HG03095 (cell line): ENCODE data around the gene LNPK.
"Not testable (repeated sequence)": the region's sequence is repeated elsewhere in the genome, so short reads cannot be mapped to it uniquely, and the experiment has no call there.

Source experiments
- ATAC-seq: cut with Tn5 transposase; IDR thresholded peaks from one replicate; pipeline ENCODE4 v1.9.1; 2021; ENCODE audit warnings: moderate library complexity; ENCODE audit not compliant: unreplicated experiment

Gene LNPK

DNA sequence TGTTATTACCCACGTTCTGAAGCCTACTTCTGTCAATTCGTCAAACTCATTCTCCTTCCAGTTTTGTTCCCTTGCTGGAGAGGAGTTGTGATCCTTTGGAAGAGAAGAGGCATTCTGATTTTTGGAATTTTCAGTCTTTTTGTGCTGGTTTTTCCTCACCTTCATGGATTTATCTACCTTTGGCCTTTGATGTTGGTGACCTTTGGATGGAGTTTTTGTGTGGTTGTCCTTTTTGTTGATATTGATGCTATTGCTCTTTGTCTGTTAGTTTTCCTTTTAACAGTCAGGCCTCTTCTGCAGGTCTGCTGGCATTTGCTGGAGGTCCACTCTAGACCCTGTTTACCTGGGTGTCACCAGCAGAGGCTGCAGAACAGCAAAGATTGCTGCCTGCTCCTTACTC lies 88.8 kb downstream of the LNPK start:
- ATAC-seq: not testable (repeated sequence)

DNA sequence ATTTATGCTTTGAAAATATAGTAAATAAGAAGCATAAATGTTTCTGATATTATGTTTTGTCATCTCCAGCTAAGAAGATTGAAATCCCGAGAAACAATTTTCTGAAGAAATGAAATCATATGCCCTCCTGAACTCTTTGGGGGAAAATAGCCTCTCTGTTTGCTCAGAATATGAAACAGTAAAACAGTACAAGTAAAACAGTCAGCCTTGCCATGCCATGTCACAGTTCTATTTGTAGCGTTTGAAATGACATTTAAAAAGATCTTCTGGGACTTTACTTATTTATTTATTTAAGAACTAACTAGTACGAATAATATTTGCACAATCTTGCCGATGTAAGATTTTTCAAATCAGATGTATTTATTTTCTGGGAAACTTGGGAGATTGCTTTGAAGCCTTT lies 98.0 kb downstream of the LNPK start:
- no peak for ATAC-seq

DNA sequence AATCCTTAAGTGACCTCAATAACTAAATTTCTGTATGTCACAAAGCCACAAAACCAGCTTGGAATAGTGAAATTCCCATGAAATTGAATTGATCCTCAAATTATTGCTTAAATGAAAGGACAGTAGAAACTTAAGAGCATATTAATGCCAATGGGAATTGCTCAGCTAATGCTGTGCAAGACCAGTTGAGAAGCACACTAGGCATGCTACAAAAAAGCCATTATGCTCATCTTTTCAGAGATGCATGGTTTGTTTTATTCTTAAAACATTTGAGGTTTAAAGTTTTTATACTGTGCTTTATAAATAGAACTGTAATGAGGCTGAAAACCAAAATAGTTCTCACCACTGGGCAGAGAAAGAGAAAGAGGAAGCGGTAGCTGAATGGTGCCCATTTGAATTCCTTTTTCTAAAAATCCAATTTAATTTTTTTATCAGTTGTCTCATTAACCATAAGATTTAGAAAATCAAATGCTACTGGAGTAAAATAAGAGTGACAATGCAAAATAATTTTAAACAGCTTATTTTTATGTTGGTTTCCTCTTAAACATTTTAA lies 98.6 kb downstream of the LNPK start:
- no peak for ATAC-seq

DNA sequence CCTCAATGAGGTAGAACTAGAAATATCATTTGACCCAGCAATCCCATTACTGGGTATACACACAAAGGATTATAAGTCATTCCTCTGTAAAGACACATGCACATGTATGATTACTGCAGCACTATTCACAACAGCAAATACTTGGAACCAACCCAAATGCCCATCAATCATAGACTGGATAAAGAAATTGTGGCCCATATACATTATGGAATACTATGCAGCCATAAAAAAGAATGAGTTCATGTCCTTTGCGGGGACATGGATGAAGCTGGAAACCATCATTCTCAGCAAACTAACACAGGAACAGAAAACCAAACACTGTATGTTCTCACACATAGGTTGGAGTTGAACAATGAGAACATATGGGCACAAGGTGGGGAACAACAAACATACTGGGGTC lies 106.1 kb downstream of the LNPK start:
- ATAC-seq: not testable (repeated sequence)

DNA sequence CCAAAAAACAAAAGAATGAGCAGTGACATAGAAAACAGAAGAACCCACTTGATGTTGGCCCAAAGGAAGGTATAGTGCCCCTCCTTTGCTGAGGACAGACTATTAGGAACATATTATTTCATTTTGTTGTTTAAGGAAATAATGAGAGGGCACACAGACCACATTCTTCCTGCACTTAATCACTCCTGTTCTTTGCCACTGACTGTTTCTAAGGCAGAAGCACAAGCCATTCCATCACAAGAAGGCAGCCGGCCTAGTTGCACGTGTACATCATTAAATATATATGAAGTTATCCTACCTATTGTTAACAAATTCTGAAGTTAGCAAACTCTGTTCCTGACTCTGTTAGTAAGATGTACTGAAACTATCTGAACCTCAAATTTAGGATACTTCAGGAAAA lies 110.0 kb downstream of the LNPK start:
- no peak for ATAC-seq

DNA sequence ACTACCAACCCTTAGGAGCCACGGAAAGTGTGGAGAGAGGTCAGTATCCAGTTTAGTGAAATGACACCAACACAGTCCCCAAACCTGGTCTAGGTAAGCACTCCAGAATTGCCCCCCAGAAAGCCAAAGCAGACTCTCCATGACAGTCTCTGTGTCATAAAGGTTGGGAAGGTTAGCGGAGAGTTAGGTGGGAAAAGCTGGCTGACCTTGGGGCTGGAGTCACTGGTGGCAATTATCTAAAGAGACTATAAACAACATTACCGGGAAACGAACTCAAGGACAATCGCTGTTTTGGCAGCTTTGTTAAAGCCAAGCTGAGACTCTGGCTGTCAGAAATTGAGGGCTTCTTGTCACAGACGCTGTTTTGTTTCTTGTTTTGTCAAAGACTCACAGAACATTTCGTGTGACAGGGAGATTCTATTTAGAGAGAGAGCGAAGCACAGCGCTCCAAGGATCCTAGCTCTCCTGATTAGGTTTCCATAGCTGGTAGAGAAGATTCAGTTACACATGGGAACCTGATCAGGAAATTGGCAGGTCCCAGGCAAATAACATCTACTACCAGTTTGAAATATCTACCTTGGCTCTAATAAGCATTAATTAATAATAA lies 111.3 kb downstream of the LNPK start:
- no peak for ATAC-seq

DNA sequence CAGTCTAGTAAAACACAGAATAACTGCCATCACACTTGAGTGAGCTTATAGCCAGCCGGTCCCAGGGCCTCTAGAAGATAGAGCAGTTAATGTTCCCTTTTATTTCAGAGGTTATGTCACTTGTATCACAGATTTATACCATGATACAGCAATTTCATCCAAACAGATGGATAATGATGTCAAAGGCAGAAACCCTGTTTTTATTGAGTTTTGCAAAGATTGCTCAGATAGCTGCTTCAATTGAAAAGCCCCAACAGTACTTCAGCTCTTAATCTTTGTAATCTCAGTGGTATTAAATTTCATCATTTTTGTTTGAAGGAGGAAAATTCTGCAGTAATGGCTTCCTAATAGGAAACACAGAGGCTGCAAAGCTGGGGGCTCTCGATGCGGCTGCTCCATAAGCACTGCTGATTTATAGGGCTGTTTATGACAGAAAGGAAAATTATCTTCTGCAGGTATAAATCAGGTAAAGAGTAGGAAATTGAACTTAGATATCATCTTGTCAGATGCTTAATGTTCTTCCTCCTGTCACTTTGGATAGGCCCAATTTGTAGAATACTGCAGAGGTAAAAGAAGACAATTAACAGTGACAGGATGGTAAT lies 112.3 kb downstream of the LNPK start:
- ATAC-seq: no peak

DNA sequence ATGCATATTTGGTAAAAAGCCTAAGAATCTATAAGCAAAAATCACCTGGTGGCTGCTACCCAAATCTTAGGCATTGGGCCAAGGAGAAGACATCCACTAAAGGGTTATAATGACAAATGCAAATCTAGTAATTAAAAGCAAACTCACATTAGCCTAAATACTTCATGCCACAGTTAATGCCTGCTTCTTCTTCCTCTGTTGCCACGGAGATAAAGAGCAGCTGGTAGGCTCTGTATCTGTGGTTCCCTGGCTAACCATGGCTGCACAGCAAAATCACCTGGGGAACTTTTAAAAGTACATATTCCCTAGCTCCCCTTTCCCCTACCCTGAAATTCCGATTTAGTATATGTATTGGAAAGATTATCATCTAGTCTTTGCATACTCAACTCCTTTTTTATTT lies 114.3 kb downstream of the LNPK start:
- no peak for ATAC-seq

DNA sequence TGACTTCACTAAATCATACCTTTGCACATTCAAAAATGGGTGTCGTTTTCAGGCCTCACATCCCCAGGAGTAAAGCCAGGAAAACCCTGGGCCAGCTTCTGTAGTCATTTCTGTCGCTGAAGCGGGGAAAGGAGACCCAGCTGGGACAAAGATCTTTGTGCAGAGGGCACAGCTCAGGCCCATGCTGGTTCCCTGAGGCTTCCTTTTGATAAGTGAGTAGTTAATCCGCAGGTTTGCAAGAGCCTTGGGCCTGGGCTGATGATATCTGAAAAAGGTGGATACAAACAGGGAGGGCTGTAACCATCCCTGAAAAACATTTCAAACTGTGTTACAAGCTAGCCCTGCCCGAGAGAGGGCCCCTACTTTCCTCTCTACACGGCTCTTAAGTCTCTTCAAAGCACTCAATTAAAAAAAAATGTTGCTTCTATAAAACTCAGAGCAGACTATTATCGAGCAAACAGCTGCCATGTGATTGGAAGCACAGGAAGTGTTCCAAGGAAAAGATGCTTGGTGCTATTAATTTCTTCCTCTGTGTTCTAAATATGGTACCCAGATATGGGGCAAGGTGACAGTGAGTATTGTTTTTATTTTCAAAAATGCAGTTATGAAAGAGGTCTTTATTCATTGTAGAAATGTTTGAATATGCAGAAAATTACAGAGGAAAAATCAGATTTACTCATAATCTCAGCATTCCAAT lies 117.2 kb downstream of the LNPK start:
- no peak for ATAC-seq

DNA sequence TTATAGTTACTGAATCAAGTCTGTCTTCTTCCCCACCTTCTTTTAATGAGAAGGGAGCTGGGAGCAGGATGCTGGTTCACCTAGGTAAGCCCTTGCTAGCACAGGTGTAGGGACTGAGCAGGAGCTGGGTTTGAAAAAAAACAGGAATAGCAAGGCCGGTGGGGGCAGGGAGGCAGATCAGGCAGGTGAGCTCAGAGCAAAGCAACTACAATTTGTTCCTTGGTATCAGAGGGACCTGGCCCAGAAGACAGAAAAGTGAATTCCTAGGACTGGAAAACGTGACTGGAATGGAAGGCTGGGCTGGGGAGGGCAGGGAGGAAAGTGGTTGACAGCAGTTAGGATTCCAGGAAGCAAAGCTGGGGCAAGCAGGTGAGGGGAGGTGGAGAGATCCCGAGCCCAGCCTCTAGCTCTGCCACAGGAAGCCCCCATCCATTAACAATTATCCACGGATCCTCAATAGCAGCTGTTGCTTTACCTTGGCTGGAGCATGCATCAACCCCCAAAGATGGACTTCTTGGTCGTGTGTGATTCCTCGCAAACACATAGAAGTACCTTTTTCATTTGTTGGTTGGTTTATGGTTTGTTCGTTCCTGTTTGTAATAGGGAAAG lies 118.4 kb downstream of the LNPK start:
- ATAC-seq: no peak

DNA sequence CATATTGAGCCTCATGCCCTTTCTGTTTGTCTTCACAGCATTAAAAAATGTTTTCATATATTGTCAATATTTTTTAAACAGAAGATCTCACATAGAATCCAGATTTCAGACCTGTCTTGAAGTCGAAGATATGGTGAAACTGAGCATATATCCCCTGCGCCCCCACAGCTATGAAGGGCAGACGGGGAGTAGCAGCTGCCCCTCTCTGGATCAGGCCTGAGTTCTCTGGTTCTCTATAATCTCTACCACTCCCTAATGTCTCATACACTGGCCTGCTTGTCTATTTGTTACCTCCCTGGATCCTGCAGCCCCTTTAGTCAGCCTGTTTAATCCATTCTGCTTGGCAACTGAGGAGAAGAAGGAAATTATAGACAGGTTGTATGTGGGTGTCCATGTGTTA lies 122.4 kb downstream of the LNPK start:
- ATAC-seq: no peak

DNA sequence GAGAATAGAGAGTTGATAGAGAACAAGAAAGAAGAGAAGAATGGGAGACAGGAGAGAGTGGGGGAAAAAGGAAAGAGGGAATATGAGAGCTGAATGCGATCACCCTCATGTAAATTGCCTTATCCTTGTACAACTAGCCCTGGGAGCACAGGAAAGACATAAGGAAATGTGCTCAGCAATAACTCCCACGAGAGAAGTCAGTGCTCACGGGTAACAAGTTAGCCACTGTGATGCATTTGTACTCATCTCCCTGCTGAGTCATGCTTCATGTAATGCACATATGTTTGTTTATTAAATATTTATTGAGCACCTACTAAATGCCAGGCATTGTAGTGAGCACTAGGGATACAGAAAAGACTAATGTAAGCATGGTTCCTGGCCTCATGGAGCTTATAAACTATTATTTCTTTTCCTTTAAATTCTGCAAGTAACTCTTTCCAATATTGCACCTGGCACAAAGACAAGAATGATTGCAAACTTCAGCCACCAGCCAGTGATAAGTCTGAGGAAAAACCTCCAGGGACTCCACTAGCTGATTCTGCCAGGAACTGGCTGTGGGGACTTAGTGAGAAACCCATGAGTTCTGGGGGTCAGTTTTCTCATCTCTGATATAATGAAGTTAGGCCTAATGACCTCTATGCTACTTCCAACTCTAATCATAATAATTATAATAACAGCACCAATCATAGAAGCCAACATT lies 124.1 kb downstream of the LNPK start:
- ATAC-seq: no peak

DNA sequence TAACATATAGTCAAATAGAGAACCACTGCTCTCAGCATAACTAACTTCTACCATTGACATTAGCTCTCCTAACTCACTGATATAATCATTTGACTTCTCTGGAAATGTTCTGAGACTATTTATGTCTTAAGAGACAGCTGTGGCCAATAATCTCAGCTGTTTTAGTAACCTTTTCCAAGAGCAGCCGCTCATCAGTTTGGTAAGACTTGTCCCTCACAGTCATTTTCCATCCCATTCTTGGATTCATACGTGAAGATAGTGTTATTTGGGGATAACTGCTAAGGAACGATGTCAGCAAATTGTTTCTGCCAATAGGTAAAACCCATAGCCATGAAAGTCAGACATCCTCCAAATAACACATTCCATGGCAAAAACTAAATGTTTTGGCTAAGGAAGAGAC lies 127.8 kb downstream of the LNPK start:
- ATAC-seq: no peak
